HepG2 (cell line): Measurements from ENCODE around the gene NBPF6. TPM values are rescaled to one million over a fixed set of nuclear protein-coding genes. Genes with fewer than 3 reads are reported as not detected.

Experiments used
- ATAC-seq: fragments of 200-7000 bp; cut with Tn5 transposase; 3 replicates; pipeline ENCODE4 v1.9.1; 2020; ENCODE audit warnings: mild to moderate bottlenecking, moderate library complexity
- BruUV-seq: library from RNA; stranded (reverse); fragments of 400-500 nt; replicated peaks from 2 replicates; lab custom pipeline; 2021; lab: Mats Ljungman, UMichigan
- CTCF ChIA-PET: fragments of 300-600 bp; formaldehyde crosslinking; extraction: SDS; loops from one replicate; lab custom pipeline; 2021; ENCODE audit warnings: low total read pairs, inconsistent platforms, low intra/inter-chr PET ratio; lab: Yijun Ruan, JAX
- POLR2A ChIA-PET: fragments of 350-600 bp; sonication (Branson Sonifier 250); formaldehyde crosslinking; loops from one replicate; lab custom pipeline; 2020; ENCODE audit warnings: antibody characterized with exemption, inconsistent platforms; lab: Yijun Ruan, JAX
- DNase-seq: peaks from one replicate; pipeline ENCODE4 v3.0.0-alpha.2; 2015; ENCODE audit warnings: low spot score
- FAIRE-seq: peaks from 3 replicates; lab custom pipeline; 2011; peaks lifted over from hg19 to GRCh38; lab: Jason Lieb, UNC
- H2AFZ ChIP-seq: one replicate; pipeline ENCODE4 v1.6.1; 2011; ENCODE audit warnings: low read length, inconsistent platforms
- H3K27ac ChIP-seq: fragments of 300-600 bp; 3 replicates; pipeline ENCODE4 v1.8.0; 2011; ENCODE audit warnings: mixed run types, mild to moderate bottlenecking, mixed read lengths, low read length, inconsistent platforms; ENCODE audit not compliant: insufficient read depth; ENCODE audit errors: extremely low read length
- H3K27me3 ChIP-seq, 2 experiments: fragments of 200-600 bp in 1 of 2; 2 replicates in 1 of 2; 3 replicates in 1 of 2; pipeline versions ENCODE4 v1.6.0 to v1.8.0; 2011; ENCODE audit warnings: low read length in 2 of 2, mild to moderate bottlenecking in 2 of 2, moderate library complexity in 2 of 2, inconsistent platforms in 1 of 2; ENCODE audit not compliant: insufficient read depth in 2 of 2, control insufficient read depth in 1 of 2
- H3K36me3 ChIP-seq, 2 experiments: fragments of 200-600 bp in 1 of 2; replicated peaks in 1 of 2; 2 replicates in 1 of 2; 3 replicates in 1 of 2; pipeline versions ENCODE4 v1.5.1 to v1.8.0; 2011; ENCODE audit warnings: low read length in 2 of 2, inconsistent platforms in 1 of 2; ENCODE audit not compliant: insufficient read depth in 2 of 2, control insufficient read depth in 1 of 2
- H3K4me1 ChIP-seq: 2 replicates; pipeline ENCODE4 v1.5.1; 2012; ENCODE audit warnings: low read length, inconsistent platforms; ENCODE audit not compliant: insufficient read depth
- H3K4me2 ChIP-seq: 2 replicates; pipeline ENCODE4 v1.6.0; 2011; ENCODE audit warnings: low read depth, low read length, inconsistent platforms
- H3K4me3 ChIP-seq, 3 experiments: fragments of 200-600 bp in 1 of 3; sonication (generic), shearing (Covaris generic) in 1 of 3; replicated peaks in 1 of 3; 2 replicates each; pipeline ENCODE4 v1.5.1; 2011 to 2016; ENCODE audit warnings: low read length in 3 of 3, inconsistent platforms in 2 of 3, low read depth in 2 of 3, mild to moderate bottlenecking in 2 of 3, control low read depth in 1 of 3, mixed read lengths in 1 of 3; ENCODE audit not compliant: insufficient read depth in 1 of 3
- H3K79me2 ChIP-seq: one replicate; pipeline ENCODE4 v1.6.1; 2011; ENCODE audit warnings: low read length, inconsistent platforms; ENCODE audit not compliant: insufficient read depth
- H3K9ac ChIP-seq: 2 replicates; pipeline ENCODE4 v1.6.0; 2011; ENCODE audit warnings: mild to moderate bottlenecking, low read depth, low read length, inconsistent platforms; ENCODE audit not compliant: insufficient read depth
- H3K9me3 ChIP-seq: 2 replicates; pipeline ENCODE4 v1.5.1; 2012; ENCODE audit warnings: mild to moderate bottlenecking, low read length
- H4K20me1 ChIP-seq: 2 replicates; pipeline ENCODE4 v1.6.0; 2011; ENCODE audit warnings: inconsistent platforms, mild to moderate bottlenecking, low read length, moderate library complexity; ENCODE audit not compliant: insufficient read depth
- ARID2 ChIP-seq: sonication (generic); formaldehyde crosslinking; IDR thresholded peaks from 2 replicates; pipeline ENCODE4 v1.8.1; 2022; ENCODE audit warnings: mild to moderate bottlenecking, missing genetic modification reagents, borderline replicate concordance
- FOXP1 ChIP-seq, 2 experiments: fragments of 450-650 bp in 1 of 2; IDR thresholded peaks; 2 replicates each; pipeline ENCODE4 v1.6.1; 2017 to 2018; ENCODE audit warnings: antibody characterized with exemption in 1 of 2
- GFI1 ChIP-seq: sonication (generic); formaldehyde crosslinking; IDR thresholded peaks from 2 replicates; pipeline ENCODE4 v1.5.0; 2020; ENCODE audit warnings: missing genetic modification reagents, mild to moderate bottlenecking, borderline replicate concordance
- RAD21 ChIP-seq: fragments of 450-650 bp; formaldehyde crosslinking; IDR thresholded peaks from 2 replicates; pipeline ENCODE4 v1.5.0; 2020; ENCODE audit warnings: mild to moderate bottlenecking
- RFXAP ChIP-seq: sonication (generic); formaldehyde crosslinking; IDR thresholded peaks from 2 replicates; pipeline ENCODE4 v1.4.0; 2020; ENCODE audit warnings: missing genetic modification reagents, borderline replicate concordance
- STAG1 ChIP-seq: sonication (generic); formaldehyde crosslinking; IDR thresholded peaks from 2 replicates; pipeline ENCODE4 v1.4.0; 2020; ENCODE audit warnings: missing genetic modification reagents
- TP53 ChIP-seq: sonication (generic); formaldehyde crosslinking; conservative IDR thresholded peaks from 2 replicates; pipeline ENCODE4 v1.4.0; 2020; ENCODE audit warnings: missing genetic modification reagents
- ZNF17 ChIP-seq: sonication (generic); formaldehyde crosslinking; IDR thresholded peaks from 2 replicates; pipeline ENCODE4 v1.5.0; 2020; ENCODE audit warnings: mild to moderate bottlenecking, missing genetic modification reagents
- ZNF20 ChIP-seq: sonication (generic); formaldehyde crosslinking; IDR thresholded peaks from 2 replicates; pipeline ENCODE4 v1.4.0; 2020; ENCODE audit warnings: mild to moderate bottlenecking, moderate library complexity, missing genetic modification reagents
- ZNF451 ChIP-seq: sonication (generic); formaldehyde crosslinking; IDR thresholded peaks from 2 replicates; pipeline ENCODE4 v1.5.0; 2020; ENCODE audit warnings: mild to moderate bottlenecking, missing genetic modification reagents
- ZNF501 ChIP-seq: sonication (generic); formaldehyde crosslinking; IDR thresholded peaks from 2 replicates; pipeline ENCODE4 v1.5.1; 2020; ENCODE audit warnings: mild to moderate bottlenecking, moderate library complexity, missing genetic modification reagents
- ZNF546 ChIP-seq: sonication (generic); formaldehyde crosslinking; conservative IDR thresholded peaks from 2 replicates; pipeline ENCODE4 v1.8.1; 2023; ENCODE audit warnings: mild to moderate bottlenecking, missing genetic modification reagents
- ZNF737 ChIP-seq: sonication (generic); formaldehyde crosslinking; IDR thresholded peaks from 2 replicates; pipeline ENCODE4 v1.5.0; 2020; ENCODE audit warnings: missing genetic modification reagents, mild to moderate bottlenecking, borderline replicate concordance
- ZNF761 ChIP-seq: sonication (generic); formaldehyde crosslinking; conservative IDR thresholded peaks from 2 replicates; pipeline ENCODE4 v1.4.0; 2020; ENCODE audit warnings: mild to moderate bottlenecking, missing genetic modification reagents
- WGBS: methylation state at CpG from one replicate; pipeline ENCODE4 v1.1.6; 2017; ENCODE audit warnings: low lambda C conversion rate; 5-methylcytosine and 5-hydroxymethylcytosine counted together
- in situ Hi-C: cut with HindIII; loops from 2 replicates; pipeline ENCODE4 v1.10.0; 2017; ENCODE audit warnings: low pct_unique_long_range_greater_than_20kb; ENCODE audit not compliant: extremely low pct_ligation_motif_present
- intact Hi-C: fragments of 100-400 bp; cut with micrococcal nuclease; formaldehyde crosslinking; loops from one replicate; pipeline ENCODE4 v1.10.0; 2022; ENCODE audit not compliant: unreplicated experiment
- polyA plus RNA-seq, 8 experiments: library from polyadenylated mRNA; depleted of rRNA in 3 of 8; stranded (reverse) in 7 of 8; unstranded in 1 of 8; fragments of >200 nt; fragmentation: Illumina TruSeq in 4 of 8; extraction: Trizol in 4 of 8; gene quantifications; 2 replicates each; pipeline versions ENCODE4 v1.2.1 to v1.2.3, GENCODE V29; 2011 to 2016; ENCODE audit warnings: low read depth in 4 of 8, missing spikeins in 1 of 8, mixed read lengths in 1 of 8; ENCODE audit not compliant: insufficient read depth in 1 of 8
- total RNA-seq, 5 experiments: library from RNA; depleted of rRNA; stranded (reverse); fragments of >200 nt; fragmentation: Illumina TruSeq; extraction: Trizol; gene quantifications; 2 replicates each; pipeline ENCODE4 v1.2.3, GENCODE V29; 2016; ENCODE audit warnings: low read depth in 1 of 5

NBPF6 gene
- total and polyA plus RNA-seq, 2 of the 13 experiments (the other 11 are each of a cell fraction or from before 2014, with no cell fraction given) = not detected

GRCh38 chr1:108511764-108512163 lies 61.6 kb downstream of the NBPF6 start:
- FAIRE-seq (no peak), DNase-seq (no peak), ATAC-seq (no peak)
- no peaks in the 10 kb centered on the region for H3K4me1 ChIP-seq
- H3K9ac ChIP-seq = no peak overlapping the region
- H3K4me3 ChIP-seq = no peak overlapping the region
- H3K9me3 ChIP-seq = no peaks in the 10 kb centered on the region
- no TSS peak for BruUV-seq
- H3K36me3 ChIP-seq = no peaks in the 10 kb centered on the region
- no peaks in the 10 kb centered on the region for H3K79me2 ChIP-seq
- in situ Hi-C loops = no loop called here
- H3K27me3 ChIP-seq = no peaks in the 10 kb centered on the region; a peak in 1 of 5 replicates
- intact Hi-C loops = loop anchor here (1.0 to 2.0 kb wide), 4 partner anchors 21 to 387 kb away; no protein-coding TSS in a partner anchor
- no peak overlapping the region for H3K4me2 ChIP-seq
- WGBS = 26% methylated on average over 3 of the region's 3 CpGs
- TF ChIP-seq GFI1 (CRISPR knock-in tag) = no peak
- no peaks in the 10 kb centered on the region for H4K20me1 ChIP-seq
- no peak overlapping the region for H2AFZ ChIP-seq
- ChIA-PET CTCF (interaction anchor here (2.6 to 4.9 kb wide), 2 partner anchors 49 to 132 kb away, joined by 18 to 50 read pairs; partner anchors contain the start of gene EEIG2), POLR2A (no interaction called here)
- no peak overlapping the region for H3K27ac ChIP-seq

DNA sequence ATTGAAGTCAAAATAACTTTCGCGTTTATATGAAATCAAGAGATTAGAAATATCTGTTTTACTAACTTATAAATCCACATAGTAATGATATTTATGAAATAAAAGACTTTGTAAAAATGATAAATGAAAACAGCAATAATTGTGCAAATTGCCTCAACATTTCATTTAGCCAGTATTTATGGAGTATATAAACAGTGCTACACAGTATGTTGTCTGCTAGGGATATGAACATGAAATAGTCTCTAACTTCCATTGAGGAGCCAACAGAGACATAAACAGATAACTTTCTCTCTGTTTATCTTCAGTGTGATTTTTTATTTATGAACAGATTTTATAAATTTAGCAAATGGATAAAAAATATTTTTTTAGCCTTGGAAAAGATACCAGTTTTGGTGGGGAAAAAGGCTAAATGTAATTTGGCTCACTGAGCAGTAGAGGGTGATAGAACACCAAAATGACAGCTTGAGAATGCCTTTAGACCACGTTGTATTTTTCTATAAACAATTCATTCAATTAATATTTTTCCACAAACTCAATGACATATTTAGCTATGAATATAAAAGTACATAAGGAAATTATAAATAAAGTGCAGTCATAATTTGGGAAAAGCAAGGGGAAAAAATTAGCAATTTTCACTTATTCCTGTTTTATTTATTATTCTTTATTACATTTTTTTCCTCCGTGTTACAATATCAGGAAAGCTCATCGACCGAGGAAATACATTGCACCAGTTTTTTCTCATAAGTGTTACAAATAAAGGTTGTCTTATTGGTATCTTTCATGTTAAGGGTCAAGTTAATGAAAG lies 62.3 kb downstream of the NBPF6 start:
- no peak for DNase-seq
- 18% methylated on average over 6 of the region's 6 CpGs for WGBS
- H3K79me2 ChIP-seq = no peaks in the 10 kb centered on the region
- ChIA-PET CTCF (interaction anchor here (2.6 to 4.9 kb wide), 2 partner anchors 49 to 131 kb away, joined by 18 to 50 read pairs; partner anchors contain the start of gene EEIG2), POLR2A (no interaction called here)
- H3K4me2 ChIP-seq = no peak overlapping the region
- no peaks in the 10 kb centered on the region; a peak in 1 of 5 replicates for H3K27me3 ChIP-seq
- in situ Hi-C loops = no loop called here
- H4K20me1 ChIP-seq = no peaks in the 10 kb centered on the region
- H3K4me3 ChIP-seq = no peak overlapping the region
- intact Hi-C loops = loop anchor here (1.0 to 2.0 kb wide), 4 partner anchors 20 to 386 kb away; no protein-coding TSS in a partner anchor
- no peaks in the 10 kb centered on the region for H3K9me3 ChIP-seq
- H3K4me1 ChIP-seq = no peaks in the 10 kb centered on the region
- peak; percentile 34 for FAIRE-seq
- ATAC-seq = no peak
- H3K9ac ChIP-seq = no peak overlapping the region
- H2AFZ ChIP-seq = no peak overlapping the region
- no peak overlapping the region for H3K27ac ChIP-seq
- H3K36me3 ChIP-seq = no peaks in the 10 kb centered on the region
- BruUV-seq = no TSS peak
- TF ChIP-seq RAD21 (CRISPR knock-in tag) (0 out of 2 replicates have a peak, but pooled peaks have one; percentile 34), RFXAP (CRISPR knock-in tag) (no peak), ZNF17 (CRISPR knock-in tag) (no peak), ZNF546 (CRISPR knock-in tag) (no peak), FOXP1 (IDR thresholded peaks at IDR 0.05) (no peak), FOXP1 (CRISPR knock-in tag; IDR thresholded peaks at IDR 0.05) (no peak), TP53 (CRISPR knock-in tag) (no peak), ZNF761 (no peak), ZNF451 (CRISPR knock-in tag) (no peak), ZNF20 (CRISPR knock-in tag) (no peak), ZNF501 (no peak), STAG1 (CRISPR knock-in tag) (peak; percentile 80), ARID2 (no peak), ZNF737 (no peak)
